Fibroblast of villous mesenchyme (primary cell): ENCODE data around the gene NDC80. TPM values are rescaled to one million over a fixed set of nuclear protein-coding genes. Genes with fewer than 3 reads are reported as not detected.
A peak's percentile ranks its signal among the peaks of the same experiment; 100 is the strongest.
"Not testable (repeated sequence)": the region's sequence is repeated elsewhere in the genome, so short reads cannot be mapped to it uniquely, and the experiment has no call there.

Experiments used
- DNase-seq: peaks from one replicate; pipeline ENCODE4 v3.0.0-alpha.2; 2010; ENCODE audit warnings: low read depth
- H3K4me3 ChIP-seq: 2 replicates; pipeline ENCODE4 v1.5.1; 2011; ENCODE audit warnings: low read depth, mild to moderate bottlenecking, low read length
- CTCF ChIP-seq: IDR thresholded peaks from 2 replicates; pipeline ENCODE4 v1.5.1; 2012; ENCODE audit warnings: low read depth, mild to moderate bottlenecking, low read length; ENCODE audit not compliant: insufficient read depth
- total RNA-seq: library from RNA; depleted of rRNA; stranded (reverse); fragments of >200 nt; gene quantifications from 2 replicates; pipeline ENCODE4 v1.2.3, GENCODE V29; 2012

Gene NDC80
- total RNA-seq = 13.2 and 25.5 TPM in 2 replicates

GRCh38 chr18:2571200-2572170 lies at the start of gene NDC80, which contains the start of gene METTL4:
NDC80 (plus strand) TSS chr18:2571557; CDS start chr18:2572986, 1,429 bp downstream.
METTL4 (minus strand) TSS chr18:2571505; CDS start chr18:2567216, 4,289 bp downstream.
- DNase-seq = peak; percentile 91
- TF ChIP-seq CTCF = no peak
- H3K4me3 ChIP-seq = peak within 1 kb of the TSS; percentile 94

- DNase-seq = no peak
- H3K4me3 ChIP-seq = no peak overlapping the region
- TF ChIP-seq CTCF = no peak
These were observed 49.2 kb upstream of the NDC80 start for GRCh38 chr18:2522112-2522511.

- DNase-seq, H3K4me3 ChIP-seq: not testable (repeated sequence)
These were observed 46.6 kb upstream of the NDC80 start for GRCh38 chr18:2524794-2525198.

GRCh38 chr18:2526329-2526728 lies 45.0 kb upstream of the NDC80 start:
- no peak for DNase-seq
- no peak overlapping the region for H3K4me3 ChIP-seq
- no peak for TF ChIP-seq CTCF

GRCh38 chr18:2529154-2529553 lies 42.2 kb upstream of the NDC80 start:
- no peak for DNase-seq
- no peak for TF ChIP-seq CTCF
- H3K4me3 ChIP-seq = no peak overlapping the region

- no peak for DNase-seq
- no peak for TF ChIP-seq CTCF
- H3K4me3 ChIP-seq = no peak overlapping the region
These were observed 39.6 kb upstream of the NDC80 start for GRCh38 chr18:2531751-2532150.

- TF ChIP-seq CTCF = no peak
- no peak for DNase-seq
- no peak overlapping the region for H3K4me3 ChIP-seq
These were observed 38.6 kb upstream of the NDC80 start for GRCh38 chr18:2532797-2533196.
